GM21515 (cell line): ENCODE measurements around the gene LGALS7.

ENCODE experiments used
- ATAC-seq: cut with Tn5 transposase; IDR thresholded peaks from one replicate; pipeline ENCODE4 v1.9.1; 2021; ENCODE audit not compliant: unreplicated experiment

LGALS7 gene

GRCh38 chr19:38728752-38729541 lies 44.4 kb downstream of the LGALS7 start:
- no peak for ATAC-seq

- no peak for ATAC-seq
Observed at GRCh38 chr19:38727868-38728660, 45.3 kb downstream of the LGALS7 start.

GRCh38 chr19:38727306-38727867 lies 45.9 kb downstream of the LGALS7 start:
- no peak for ATAC-seq

GRCh38 chr19:38726761-38727301 lies 46.5 kb downstream of the LGALS7 start:
- no peak for ATAC-seq

GRCh38 chr19:38726284-38726673 lies 47.0 kb downstream of the LGALS7 start:
- ATAC-seq: no peak

- ATAC-seq: no peak
Observed at GRCh38 chr19:38725469-38726283, 47.6 kb downstream of the LGALS7 start.

GRCh38 chr19:38723990-38724854 lies 49.1 kb downstream of the LGALS7 start:
- no peak for ATAC-seq

- no peak for ATAC-seq
Observed at GRCh38 chr19:38723606-38723965, 49.7 kb downstream of the LGALS7 start.

- ATAC-seq: no peak
Observed at GRCh38 chr19:38722947-38723605, 50.2 kb downstream of the LGALS7 start.

GRCh38 chr19:38721979-38722773 lies 51.1 kb downstream of the LGALS7 start:
- no peak for ATAC-seq

GRCh38 chr19:38721496-38721895 lies 51.8 kb downstream of the LGALS7 start:
- ATAC-seq: no peak
